Spleen (tissue), 11 donors: ENCODE data around the gene TMTC4. TPM values are rescaled to one million over a fixed set of nuclear protein-coding genes. Genes with fewer than 3 reads are reported as not detected.
"Not testable (repeated sequence)": the region's sequence is repeated elsewhere in the genome, so short reads cannot be mapped to it uniquely, and the experiment has no call there.

Experiments used
- DNase-seq: peaks from one replicate; pipeline ENCODE4 v3.0.0-alpha.2; 2020
- H3K27ac ChIP-seq, 8 donors: fragments of 200-600 bp; sonication (generic) in 7 of 8; 1 replicate in 4 of 8; 2 replicates in 4 of 8; pipeline versions ENCODE4 v1.5.0 to v1.8.0; 2016 to 2021; ENCODE audit warnings: inconsistent platforms in 4 of 8, mild to moderate bottlenecking in 4 of 8, moderate library complexity in 1 of 8
- H3K27me3 ChIP-seq, 7 donors: fragments of 200-600 bp; sonication (generic) in 6 of 7; replicated peaks in 1 of 7; 1 replicate in 4 of 7; 2 replicates in 3 of 7; pipeline versions ENCODE4 v1.5.0 to v1.8.0; 2016 to 2021; ENCODE audit warnings: inconsistent platforms in 3 of 7, mild to moderate bottlenecking in 1 of 7
- H3K36me3 ChIP-seq, 6 donors: fragments of 200-600 bp; sonication (generic) in 5 of 6; 1 replicate in 4 of 6; 2 replicates in 2 of 6; pipeline versions ENCODE4 v1.5.0 to v1.8.0; 2016 to 2021; ENCODE audit warnings: inconsistent platforms in 2 of 6
- H3K4me1 ChIP-seq, 6 donors: fragments of 200-600 bp; sonication (generic) in 5 of 6; 1 replicate in 3 of 6; 2 replicates in 3 of 6; pipeline versions ENCODE4 v1.5.0 to v1.8.0; 2016 to 2021; ENCODE audit warnings: inconsistent platforms in 3 of 6
- H3K4me3 ChIP-seq, 8 donors: fragments of 200-600 bp; sonication (generic) in 7 of 8; 1 replicate in 4 of 8; 2 replicates in 4 of 8; pipeline versions ENCODE4 v1.5.0 to v1.8.0; 2016 to 2021; ENCODE audit warnings: inconsistent platforms in 4 of 8, mild to moderate bottlenecking in 4 of 8, moderate library complexity in 2 of 8
- H3K9me3 ChIP-seq, 8 donors: fragments of 200-600 bp; sonication (generic) in 7 of 8; 1 replicate in 4 of 8; 2 replicates in 4 of 8; pipeline versions ENCODE4 v1.5.0 to v1.8.0; 2016 to 2021; ENCODE audit warnings: inconsistent platforms in 4 of 8
- POLR2A ChIP-seq, 3 donors: fragments of 450-650 bp; IDR thresholded peaks; one replicate each; pipeline ENCODE4 v1.5.1; 2017; ENCODE audit warnings: antibody characterized with exemption in 3 of 3, mild to moderate bottlenecking in 1 of 3
- POLR2AphosphoS5 ChIP-seq, 3 donors: sonication (generic); formaldehyde crosslinking; IDR thresholded peaks; one replicate each; pipeline ENCODE4 v1.5.1; 2017; ENCODE audit warnings: antibody characterized with exemption in 3 of 3
- WGBS, 5 donors: extraction: QIAGEN DNeasy Blood & Tissue Kit in 3 of 5; methylation state at CpG; one replicate each; pipeline versions ENCODE4 v1.1.5 to v1.1.7; 2013 to 2018; 5-methylcytosine and 5-hydroxymethylcytosine counted together
- intact Hi-C: fragments of 100-400 bp; cut with DNase I; formaldehyde crosslinking; loops from one replicate; pipeline ENCODE4 v1.15.0; 2023; ENCODE audit warnings: low total_unique reads
- polyA plus RNA-seq, 3 donors: library from polyadenylated mRNA; stranded (reverse); fragments of 200-250 nt; gene quantifications; one replicate each; pipeline ENCODE4 v1.2.1, GENCODE V29; 2013
- total RNA-seq, 7 donors: library from RNA; depleted of rRNA in 3 of 7; stranded (reverse); fragments of >200 nt in 3 of 7; fragmentation: NEBNext Ultra II Directional in 4 of 7; extraction: Animal tissue kit (Norgen Biotek cat#: 25700) in 4 of 7; gene quantifications; one replicate each; pipeline versions ENCODE4 v1.1.0 to v1.2.1, GENCODE V29; 2016 to 2021
- TF ChIP-seq, protein P1 (sequence below), 11 experiments: fragments of 200-600 bp in 7 of 11; fragments of 450-650 bp in 4 of 11; sonication (generic) in 4 of 11; IDR thresholded peaks in 8 of 11; conservative IDR thresholded peaks in 3 of 11; 1 replicate in 7 of 11; 2 replicates in 4 of 11; pipeline versions ENCODE4 v1.4.0 to v1.8.0; 2016 to 2021; ENCODE audit warnings: antibody characterized with exemption in 11 of 11, inconsistent platforms in 4 of 11, mild to moderate bottlenecking in 1 of 11
- donor health status: healthy with polysubstance abuse.
- donor health status: DM: no; HTN: no; CAD: no; lungs with moderate emphysema.
- donor health status: DM: no; HTN: no; CAD: no.
- donor health status: Bipolar disorder and iron deficiency.
- donor health status: healthy.
- donor health status: DM: no; HTN: no; CAD: no.
- donor health status: DM: yes; HTN: yes; CAD: no.

The TMTC4 gene
- total and polyA plus RNA-seq, 10 donors: 3.7 to 17.7 (median 12.1) TPM

DNA sequence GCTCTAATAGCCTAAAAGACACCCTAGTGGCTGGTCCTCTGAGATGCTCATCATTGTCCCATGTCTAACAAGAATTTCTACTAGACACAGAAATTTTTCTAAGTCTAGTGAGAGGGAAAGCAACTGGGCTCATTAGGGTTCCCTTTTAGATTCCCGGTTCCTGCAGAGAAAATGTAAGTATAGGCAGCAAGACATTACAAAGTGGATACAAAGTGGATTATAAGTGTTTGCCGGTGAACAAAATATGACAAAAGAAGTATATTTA lies 20.8 kb upstream of the TMTC4 start:
- no peak overlapping the region for H3K4me3 ChIP-seq
- DNase-seq: no peak
- no peak overlapping the region for H3K27ac ChIP-seq
- no peaks in the 10 kb centered on the region for H3K4me1 ChIP-seq
- TF ChIP-seq, protein P1, sequence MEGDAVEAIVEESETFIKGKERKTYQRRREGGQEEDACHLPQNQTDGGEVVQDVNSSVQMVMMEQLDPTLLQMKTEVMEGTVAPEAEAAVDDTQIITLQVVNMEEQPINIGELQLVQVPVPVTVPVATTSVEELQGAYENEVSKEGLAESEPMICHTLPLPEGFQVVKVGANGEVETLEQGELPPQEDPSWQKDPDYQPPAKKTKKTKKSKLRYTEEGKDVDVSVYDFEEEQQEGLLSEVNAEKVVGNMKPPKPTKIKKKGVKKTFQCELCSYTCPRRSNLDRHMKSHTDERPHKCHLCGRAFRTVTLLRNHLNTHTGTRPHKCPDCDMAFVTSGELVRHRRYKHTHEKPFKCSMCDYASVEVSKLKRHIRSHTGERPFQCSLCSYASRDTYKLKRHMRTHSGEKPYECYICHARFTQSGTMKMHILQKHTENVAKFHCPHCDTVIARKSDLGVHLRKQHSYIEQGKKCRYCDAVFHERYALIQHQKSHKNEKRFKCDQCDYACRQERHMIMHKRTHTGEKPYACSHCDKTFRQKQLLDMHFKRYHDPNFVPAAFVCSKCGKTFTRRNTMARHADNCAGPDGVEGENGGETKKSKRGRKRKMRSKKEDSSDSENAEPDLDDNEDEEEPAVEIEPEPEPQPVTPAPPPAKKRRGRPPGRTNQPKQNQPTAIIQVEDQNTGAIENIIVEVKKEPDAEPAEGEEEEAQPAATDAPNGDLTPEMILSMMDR (IDR thresholded peaks at IDR 0.05 in 8 of 11, conservative IDR thresholded peaks at IDR 0.05 in 3 of 11): no peak
- TF ChIP-seq POLR2AphosphoS5 (IDR thresholded peaks at IDR 0.05) (no peak), POLR2A (IDR thresholded peaks at IDR 0.05) (no peak)
- intact Hi-C loops: no loop called here
- H3K9me3 ChIP-seq: peaks cover 0 to 10% (median 3%) of the 10 kb centered on the region in 8 donors
- 95 to 100% (median 96%) methylated on average over 2 of the region's 2 CpGs for WGBS, 5 donors
- peaks cover 0 to 22% (median 0%) of the 10 kb centered on the region in 7 donors for H3K27me3 ChIP-seq
- H3K36me3 ChIP-seq: no peaks in the 10 kb centered on the region

DNA sequence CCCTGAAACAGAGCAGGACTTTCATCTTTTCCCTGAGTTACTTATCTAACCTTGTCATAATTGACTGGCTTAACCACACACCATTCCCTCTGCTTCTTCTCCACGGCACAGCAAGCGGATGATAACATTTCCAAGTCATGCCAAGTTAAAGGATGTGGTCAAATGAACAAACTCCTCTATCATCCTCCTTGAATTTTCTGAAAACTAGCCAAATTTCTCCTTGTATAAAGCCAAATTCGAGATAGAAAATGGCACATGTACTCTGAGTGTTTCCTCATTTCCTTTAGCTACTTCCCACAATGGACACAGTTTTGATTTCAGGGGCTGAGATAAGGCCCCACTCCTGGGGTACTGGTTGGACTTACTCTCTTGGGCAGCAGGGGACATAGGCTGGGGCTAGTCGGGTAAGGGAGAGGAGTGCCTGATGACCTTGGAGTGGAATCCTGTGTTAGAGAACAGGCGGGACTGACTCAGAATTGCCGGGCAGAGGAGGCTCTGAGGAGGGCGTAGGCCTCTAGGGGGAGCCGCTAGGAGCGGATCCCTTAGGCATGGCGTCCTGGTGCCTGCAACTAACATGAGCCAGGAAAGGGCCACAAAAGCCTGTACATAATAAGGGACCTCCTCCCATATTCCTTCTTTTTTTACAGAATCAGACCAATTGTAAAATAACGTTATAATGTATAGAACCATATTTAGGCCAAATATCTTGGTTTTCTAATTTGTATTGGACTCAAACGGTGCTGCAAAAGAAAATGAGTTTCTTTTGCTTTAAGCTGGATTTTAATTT lies 20.3 kb upstream of the TMTC4 start:
- H3K4me1 ChIP-seq: no peaks in the 10 kb centered on the region
- H3K36me3 ChIP-seq: no peaks in the 10 kb centered on the region
- H3K4me3 ChIP-seq: no peak overlapping the region
- 53 to 67% (median 54%) methylated on average over 12 of the region's 12 CpGs for WGBS, 5 donors
- peaks cover 0 to 16% (median 9%) of the 10 kb centered on the region in 8 donors for H3K9me3 ChIP-seq
- H3K27me3 ChIP-seq: peaks cover 0 to 22% (median 0%) of the 10 kb centered on the region in 7 donors
- peak; percentile 60 for DNase-seq
- intact Hi-C loops: no loop called here
- H3K27ac ChIP-seq: no peak overlapping the region
- TF ChIP-seq, protein P1 (IDR thresholded peaks at IDR 0.05 in 8 of 11, conservative IDR thresholded peaks at IDR 0.05 in 3 of 11): peak in 2 of 11 experiments; percentile 10 to 33
- no peak for TF ChIP-seq POLR2AphosphoS5 (IDR thresholded peaks at IDR 0.05)
- TF ChIP-seq POLR2A (IDR thresholded peaks at IDR 0.05): no peak

DNA sequence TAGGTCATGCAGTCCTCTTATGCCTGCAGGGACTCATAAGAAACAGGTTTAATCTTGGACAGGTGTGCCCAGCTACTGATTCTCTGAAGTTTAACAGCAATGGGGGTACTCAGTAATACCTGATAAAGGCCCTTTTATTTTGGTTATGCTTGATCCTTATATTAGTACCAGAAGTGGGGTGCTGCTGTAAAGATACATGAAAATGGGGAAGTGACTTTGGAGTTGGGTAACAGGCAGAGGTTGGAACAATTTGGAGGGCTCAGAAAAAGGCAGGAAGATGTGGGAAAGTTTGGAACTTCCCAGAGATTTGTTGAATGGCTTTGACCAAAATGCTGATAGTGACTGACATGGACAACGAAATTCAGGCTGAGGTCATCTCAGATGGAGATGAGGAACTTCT lies 14.6 kb upstream of the TMTC4 start:
- no peaks in the 10 kb centered on the region for H3K4me1 ChIP-seq
- H3K27me3 ChIP-seq: peaks cover 0 to 16% (median 0%) of the 10 kb centered on the region in 7 donors
- H3K27ac ChIP-seq: no peak overlapping the region
- no peak for DNase-seq
- H3K36me3 ChIP-seq: no peaks in the 10 kb centered on the region
- TF ChIP-seq POLR2A (IDR thresholded peaks at IDR 0.05): no peak
- TF ChIP-seq, protein P1 (IDR thresholded peaks at IDR 0.05 in 8 of 11, conservative IDR thresholded peaks at IDR 0.05 in 3 of 11): no peak
- H3K4me3 ChIP-seq: no peak overlapping the region
- intact Hi-C loops: no loop called here
- peaks cover 0 to 34% (median 25%) of the 10 kb centered on the region in 8 donors for H3K9me3 ChIP-seq
- WGBS, 5 donors: 67 to 80% (median 76%) methylated on average over 1 of the region's 1 CpG

DNA sequence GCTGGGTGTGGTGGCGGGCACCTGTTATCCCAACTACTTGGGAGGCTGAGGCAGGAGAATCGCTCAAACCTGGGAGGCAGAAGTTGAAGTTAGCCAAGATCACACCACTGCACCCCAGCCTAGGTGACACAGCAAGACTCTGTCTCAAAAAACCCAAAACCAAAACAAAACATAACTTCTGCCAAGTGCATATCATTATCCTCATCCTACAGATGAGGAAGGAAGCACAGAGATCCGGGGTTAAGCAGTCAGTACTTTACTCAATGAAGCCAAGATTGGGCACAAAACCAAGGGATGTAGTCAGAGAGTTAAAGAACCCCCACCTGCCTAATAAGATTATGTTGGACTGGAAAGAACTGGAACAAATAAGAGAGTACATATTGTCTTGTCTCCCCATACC lies 5.5 kb upstream of the TMTC4 start:
- Histone ChIP-seq H3K27ac (no peak overlapping the region), H3K36me3 (no peaks in the 10 kb centered on the region), H3K4me3 (no peak overlapping the region), H3K9me3 (no peaks in the 10 kb centered on the region), H3K4me1 (peaks cover 4 to 9% (median 5%) of the 10 kb centered on the region in 6 donors), H3K27me3 (peaks cover 0 to 17% (median 0%) of the 10 kb centered on the region in 7 donors)
- TF ChIP-seq, protein P1 (IDR thresholded peaks at IDR 0.05 in 8 of 11, conservative IDR thresholded peaks at IDR 0.05 in 3 of 11): no peak
- TF ChIP-seq POLR2AphosphoS5 (IDR thresholded peaks at IDR 0.05): no peak
- no peak for TF ChIP-seq POLR2A (IDR thresholded peaks at IDR 0.05)
- no peak for DNase-seq
- WGBS, 5 donors: 44 to 67% (median 54%) methylated on average over 3 of the region's 3 CpGs
- intact Hi-C loops: no loop called here

DNA sequence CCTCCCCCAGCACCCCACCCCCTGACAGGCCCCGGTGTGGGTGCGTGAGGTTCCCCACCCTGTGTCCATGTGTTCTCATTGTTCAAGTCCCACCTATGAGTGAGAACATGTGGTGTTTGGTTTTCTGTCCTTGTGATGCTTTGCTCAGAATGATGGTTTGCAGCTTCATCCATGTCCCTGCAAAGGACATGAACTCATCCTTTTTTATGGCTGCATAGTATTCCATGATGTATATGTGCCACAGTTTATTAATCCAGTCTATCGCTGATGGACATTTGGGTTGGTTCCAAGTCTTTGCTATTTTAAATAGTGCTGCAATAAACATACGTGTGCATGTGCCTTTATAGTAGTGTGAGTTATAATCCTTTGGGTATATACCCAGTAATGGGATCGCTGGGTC lies 2.5 kb upstream of the TMTC4 start:
- H3K27me3 ChIP-seq, intact Hi-C loops, H3K4me3 ChIP-seq, H3K36me3 ChIP-seq, H3K27ac ChIP-seq, H3K9me3 ChIP-seq: not testable (repeated sequence)
- DNase-seq: peak; percentile 64
- peaks cover 10 to 26% (median 20%) of the 10 kb centered on the region in 6 donors for H3K4me1 ChIP-seq
- WGBS, 5 donors: 97 to 100% (median 99%) methylated on average over 5 of the region's 5 CpGs
